Left renal pelvis (tissue), 4 donors: ENCODE results near the gene SLC22A31. TPM values are rescaled to one million over a fixed set of nuclear protein-coding genes. Genes with fewer than 3 reads are reported as not detected.

Experiments used
- DNase-seq, 4 donors: peaks; one replicate each; pipeline ENCODE4 v3.0.0-alpha.2; 2013; ENCODE audit warnings: low read depth in 4 of 4, low spot score in 3 of 4
- polyA plus RNA-seq, 4 donors: library from polyadenylated mRNA; unstranded; fragments of 120-200 nt; gene quantifications; one replicate each; pipeline ENCODE4 v1.2.1, GENCODE V29; 2013; ENCODE audit not compliant: insufficient read length in 4 of 4

Gene SLC22A31
- polyA plus RNA-seq, 4 donors: 0.40 to 1.1 (median 0.65) TPM

- peak; percentile 62 to 73 (median 72) for DNase-seq
Measured at GRCh38 chr16:89217388-89218191, 17.3 kb upstream of the SLC22A31 start, which contains the start of gene ZNF778. ZNF778 (plus strand) TSS chr16:89217703; CDS start chr16:89221128, 3,425 bp downstream.

GRCh38 chr16:89217138-89217387, 16.7 kb upstream of the SLC22A31 start:
- no peak for DNase-seq

GRCh38 chr16:89216315-89217137, 16.2 kb upstream of the SLC22A31 start:
- peak; percentile 33 to 69 (median 54) for DNase-seq

- DNase-seq: no peak
Measured at GRCh38 chr16:89210904-89211515, 10.7 kb upstream of the SLC22A31 start.

- DNase-seq: no peak
Measured at GRCh38 chr16:89210165-89210903, 10.0 kb upstream of the SLC22A31 start.

GRCh38 chr16:89209522-89210044, 9.2 kb upstream of the SLC22A31 start:
- no peak for DNase-seq

GRCh38 chr16:89207993-89208392, 7.7 kb upstream of the SLC22A31 start:
- DNase-seq: no peak

- DNase-seq: no peak
Measured at GRCh38 chr16:89202422-89203215, 2.3 kb upstream of the SLC22A31 start.

GRCh38 chr16:89201439-89202377, 1.4 kb upstream of the SLC22A31 start:
- DNase-seq: peak in 2 of 4 donors; percentile 38 to 55

- DNase-seq: no peak
Measured at GRCh38 chr16:89200850-89201411, 594 bp upstream of the SLC22A31 start.

GRCh38 chr16:89199241-89200123, 855 bp downstream of the SLC22A31 start:
- DNase-seq: no peak

GRCh38 chr16:89198417-89199240, 1.7 kb downstream of the SLC22A31 start:
- no peak for DNase-seq

GRCh38 chr16:89197633-89198416, 2.5 kb downstream of the SLC22A31 start:
- DNase-seq: no peak

- DNase-seq: no peak
Measured at GRCh38 chr16:89197033-89197632, 3.2 kb downstream of the SLC22A31 start.

GRCh38 chr16:89195521-89196171, 4.7 kb downstream of the SLC22A31 start:
- no peak for DNase-seq
